Measurements from ENCODE around the gene PWWP2B. TPM values are rescaled to one million over a fixed set of nuclear protein-coding genes. Genes with fewer than 3 reads are reported as not detected.

The PWWP2B gene
- total and polyA plus RNA-seq, 2 of the 8 experiments (the other 6 are each of a cell fraction or from before 2014, with no cell fraction given): 5.3 to 10.8 TPM

GRCh38 chr10:132375116-132375794 lies 21.7 kb upstream of the PWWP2B start:
- Histone ChIP-seq H3K56ac (replicated peaks; ENCODE audit: insufficient read length, low read depth, low read length) (no peak overlapping the region), H3K79me1 (ENCODE audit: low read depth, low read length) (no peaks in the 10 kb centered on the region), H2BK20ac (ENCODE audit: low read length) (no peak overlapping the region), H3K79me2 (ENCODE audit: control insufficient read depth in 1 of 2, insufficient read depth in 2 of 2, low read length in 2 of 2) (no peaks in the 10 kb centered on the region), H4K91ac (replicated peaks; ENCODE audit: insufficient read length, low read length) (peak overlapping the region; percentile 17), H3K9me3 (ENCODE audit: insufficient read depth in 2 of 2, low read depth in 1 of 2, low read length in 1 of 2) (peaks cover 0 to 2% of the 10 kb centered on the region in 2 experiments; a peak in 1 of 4 replicates), H3K4me2 (ENCODE audit: insufficient read depth in 1 of 2, low read depth in 2 of 2, low read length in 2 of 2) (no peak overlapping the region), H3K4me1 (replicated peaks in 1 of 4; ENCODE audit: control insufficient read depth in 3 of 4, insufficient read depth in 4 of 4, low read length in 3 of 4) (peaks cover 0 to 7% (median 2%) of the 10 kb centered on the region in 4 experiments; a peak in 3 of 7 replicates), H2AK5ac (ENCODE audit: low read depth, low read length) (no peak overlapping the region; the same call in 1 of the 2 replicates), H3K9ac (replicated peaks in 1 of 4; ENCODE audit: extremely low read depth in 1 of 4, low read depth in 3 of 4, low read length in 3 of 4) (no peak overlapping the region), H2BK15ac (ENCODE audit: low read length) (0 out of 2 replicates have a peak overlapping the region, but pooled peaks have one; percentile 72), H3K23ac (ENCODE audit: insufficient read length) (no peak overlapping the region), H2BK5ac (ENCODE audit: low read depth, low read length) (no peak overlapping the region; the same call in 1 of the 2 replicates), H4K20me1 (replicated peaks in 1 of 2; ENCODE audit: control insufficient read depth in 1 of 2, insufficient read depth in 2 of 2, low read length in 2 of 2) (peaks cover 0 to 1% of the 10 kb centered on the region in 2 experiments), H2BK12ac (ENCODE audit: low read depth, low read length) (0 out of 2 replicates have a peak overlapping the region, but pooled peaks have one; percentile 29), H3K4me3 (ENCODE audit: extremely low read depth in 1 of 4, insufficient read depth in 2 of 4, low read depth in 3 of 4, low read length in 4 of 4) (no peak overlapping the region), H3K4ac (replicated peaks; ENCODE audit: insufficient read length, low read depth, low read length) (no peak overlapping the region), H3K27ac (ENCODE audit: low read depth, low read length) (no peak overlapping the region), H4K8ac (ENCODE audit: extremely low read depth, insufficient read depth, low read length) (no peak overlapping the region), H3K23me2 (ENCODE audit: low read depth, low read length) (no peaks in the 10 kb centered on the region), H2AFZ (ENCODE audit: low read length) (peak overlapping the region; percentile 95), H4K5ac (ENCODE audit: insufficient read length, low read depth, low read length) (no peak overlapping the region), H3K14ac (ENCODE audit: insufficient read length) (no peak overlapping the region), H3K36me3 (ENCODE audit: control insufficient read depth in 2 of 4, insufficient read depth in 4 of 4, low read length in 3 of 4) (no peaks in the 10 kb centered on the region), H3K27me3 (replicated peaks in 1 of 4; ENCODE audit: control insufficient read depth in 3 of 4, extremely low read depth in 1 of 4, insufficient read depth in 3 of 4, low read length in 3 of 4) (no peaks in the 10 kb centered on the region; a peak in 1 of 7 replicates), H3K18ac (ENCODE audit: extremely low read depth, low read length) (no peak overlapping the region), H2BK120ac (replicated peaks; ENCODE audit: low read depth, low read length) (no peak overlapping the region)
- TF ChIP-seq CHD1 (IDR thresholded peaks at IDR 0.05; ENCODE audit: low read depth, low read length) (no peak), E2F6 (IDR thresholded peaks at IDR 0.05) (peak; percentile 94), CTCF (IDR thresholded peaks at IDR 0.05; ENCODE audit: control extremely low read depth in 1 of 3, insufficient read depth in 1 of 3, low read depth in 1 of 3, low read length in 3 of 3) (peak in 1 of 3 experiments; percentile 3; a peak in 1 of 4 replicates), CTBP2 (IDR thresholded peaks at IDR 0.05; ENCODE audit: borderline replicate concordance, insufficient read depth, insufficient read length, low read length) (no peak), CBX8 (IDR thresholded peaks at IDR 0.05; ENCODE audit: borderline replicate concordance, low read depth, low read length) (no peak), MAX (IDR thresholded peaks at IDR 0.05) (peak; percentile 82), SAP30 (IDR thresholded peaks at IDR 0.05; ENCODE audit: insufficient read depth, insufficient replicate concordance, low read length) (no peak), POU5F1 (IDR thresholded peaks at IDR 0.05; ENCODE audit: low read depth, low read length) (no peak)
- WGBS, 2 experiments (ENCODE audit: extremely low coverage in 1 of 2, insufficient coverage in 1 of 2, insufficient read length in 1 of 2, insufficient replicate concordance in 2 of 2, low coverage in 1 of 2, low lambda C conversion rate in 2 of 2, missing lambda C conversion rate in 1 of 2): 84% methylated on average over 26 of the region's 26 CpGs; no CpG with 5 or more reads in 1 of the 2 experiments
- POLR2A ChIA-PET (ENCODE audit: partially characterized antibody): no interaction called here
- CTCF ChIA-PET (ENCODE audit: partially characterized antibody): interaction anchor here (1.7 to 4.6 kb wide), 2 partner anchors 14 to 35 kb away, joined by 3 to 48 read pairs; no protein-coding TSS in a partner anchor
- DNase-seq (ENCODE audit: low read depth in 1 of 2, low spot score in 2 of 2): no peak
- no peak for FAIRE-seq

Measured in H1 (cell line).